Keratinocyte (primary cell): ENCODE results near the gene LPIN3.

Experiments
- CTCF ChIP-seq, 3 experiments: IDR thresholded peaks in 1 of 3; conservative IDR thresholded peaks in 1 of 3; optimal IDR thresholded peaks in 1 of 3; 2 replicates in 2 of 3; 3 replicates in 1 of 3; pipeline versions ENCODE3 to v1.5.1; 2011; ENCODE audit warnings: low read length in 3 of 3, mild to moderate bottlenecking in 3 of 3, moderate library complexity in 2 of 3, control low read depth in 1 of 3, inconsistent platforms in 1 of 3; ENCODE audit not compliant: insufficient read depth in 2 of 3; ENCODE audit errors: extremely low read depth in 1 of 3
- EZH2 ChIP-seq: IDR thresholded peaks from one replicate; pipeline ENCODE4 v1.6.1; 2012; ENCODE audit warnings: inconsistent platforms, mild to moderate bottlenecking, low read length, moderate library complexity

GRCh38 chr20:41308290-41308711 is 32.3 kb upstream of the LPIN3 start:
- no peak for TF ChIP-seq CTCF (optimal IDR thresholded peaks at IDR 0.05 in 1 of 3, IDR thresholded peaks at IDR 0.05 in 1 of 3, conservative IDR thresholded peaks at IDR 0.05 in 1 of 3; ENCODE audit: extremely low read depth in 1 of 3, insufficient read depth in 2 of 3, low read length in 3 of 3)
- TF ChIP-seq EZH2: no peak
